SU-DHL-6 (cell line): ENCODE data around the gene ADAD2.

ENCODE experiments used
- H2AFZ ChIP-seq: fragments of 200-600 bp; sonication (generic); 2 replicates; pipeline ENCODE4 v1.6.1; 2014; ENCODE audit warnings: low read depth, mild to moderate bottlenecking, moderate library complexity, mixed read lengths, antibody characterized with exemption, low read length; ENCODE audit not compliant: severe bottlenecking
- H3F3A ChIP-seq: fragments of 200-600 bp; shearing (Covaris generic); 2 replicates; pipeline ENCODE4 v1.6.0; 2016; ENCODE audit warnings: antibody characterized with exemption, mild to moderate bottlenecking; ENCODE audit not compliant: insufficient read depth
- H3K27ac ChIP-seq: fragments of 200-600 bp; sonication (generic); 2 replicates; pipeline ENCODE4 v1.5.1; 2016; ENCODE audit warnings: low read depth, mild to moderate bottlenecking, low read length, moderate library complexity, mixed read lengths
- H3K27me3 ChIP-seq: fragments of 200-600 bp; sonication (generic), shearing (Covaris generic); 2 replicates; pipeline ENCODE4 v1.6.0; 2014; ENCODE audit warnings: mild to moderate bottlenecking, low read length
- H3K36me3 ChIP-seq: fragments of 200-600 bp; sonication (generic); 2 replicates; pipeline ENCODE4 v1.6.1; 2014; ENCODE audit warnings: mild to moderate bottlenecking, low read length, mixed read lengths
- H3K4me2 ChIP-seq: fragments of 300-600, 200-600 bp; shearing (Covaris generic), sonication (generic); 2 replicates; pipeline ENCODE4 v1.6.0; 2014; ENCODE audit warnings: low read length, low read depth, mild to moderate bottlenecking; ENCODE audit not compliant: poor library complexity, severe bottlenecking
- H3K4me3 ChIP-seq: fragments of 200-600 bp; sonication (generic); 2 replicates; pipeline ENCODE4 v1.5.1; 2014; ENCODE audit warnings: antibody characterized with exemption, low read length, mild to moderate bottlenecking, mixed read lengths; ENCODE audit not compliant: insufficient read depth, poor library complexity, severe bottlenecking
- H3K79me2 ChIP-seq: fragments of 200-600 bp; sonication (generic); 2 replicates; pipeline ENCODE4 v1.6.1; 2014; ENCODE audit warnings: mild to moderate bottlenecking, low read length, moderate library complexity; ENCODE audit not compliant: insufficient read depth
- H3K9ac ChIP-seq: fragments of 200-600 bp; sonication (generic); 2 replicates; pipeline ENCODE4 v1.7.0; 2014; ENCODE audit warnings: mild to moderate bottlenecking, low read length
- H3K9me2 ChIP-seq: fragments of 200-600 bp; sonication (generic); replicated peaks from 2 replicates; pipeline ENCODE4 v1.6.1; 2014; ENCODE audit warnings: low read length; ENCODE audit not compliant: insufficient read depth
- H3K9me3 ChIP-seq: fragments of 200-600 bp; sonication (generic); 2 replicates; pipeline ENCODE4 v1.6.1; 2014; ENCODE audit warnings: low read length, mixed read lengths; ENCODE audit not compliant: insufficient read depth
- H4K20me1 ChIP-seq: fragments of 200-600 bp; sonication (generic); 2 replicates; pipeline ENCODE4 v1.6.1; 2014; ENCODE audit warnings: low read depth, mild to moderate bottlenecking, antibody characterized with exemption, low read length, moderate library complexity, mixed read lengths
- CTCF ChIP-seq: fragments of 200-600 bp; sonication (generic); IDR thresholded peaks from one replicate; pipeline ENCODE4 v1.5.1; 2017; ENCODE audit warnings: antibody characterized with exemption, mild to moderate bottlenecking, low read length, moderate library complexity; ENCODE audit not compliant: insufficient read depth, poor library complexity, severe bottlenecking
- EZH2phosphoT487 ChIP-seq: fragments of 200-600 bp; sonication (generic), shearing (Covaris generic); conservative IDR thresholded peaks from 2 replicates; pipeline ENCODE4 v1.6.1; 2018; ENCODE audit warnings: mild to moderate bottlenecking, antibody characterized with exemption, low read length, moderate library complexity, mixed read lengths

Gene ADAD2

DNA sequence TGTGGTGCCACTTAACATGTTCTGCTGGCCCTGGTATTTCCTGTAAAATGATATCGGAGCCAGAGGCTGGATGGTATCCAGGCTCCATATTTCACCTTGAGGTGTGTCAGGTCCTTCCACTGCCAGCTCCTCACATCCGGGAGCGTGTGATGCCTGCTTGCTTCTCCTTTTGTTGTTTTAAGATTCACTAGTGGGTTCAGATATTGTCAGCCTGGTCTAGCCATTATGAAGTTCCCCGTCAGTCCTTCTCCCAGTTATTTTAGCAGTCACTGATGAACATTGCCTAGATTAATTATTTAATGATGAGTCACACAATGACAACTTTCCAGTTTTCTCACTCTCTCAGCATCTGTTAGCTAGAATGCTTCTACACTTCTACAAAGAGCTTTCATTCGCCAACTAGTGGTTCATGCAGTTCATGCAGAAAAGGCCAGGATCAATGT, 34.6 kb upstream of the ADAD2 start:
- Histone ChIP-seq H4K20me1 (no peaks in the 10 kb centered on the region), H3K27me3 (no peaks in the 10 kb centered on the region), H3K4me2 (no peak overlapping the region), H3K9me2 (no peaks in the 10 kb centered on the region), H2AFZ (no peak overlapping the region), H3K4me3 (no peak overlapping the region), H3K27ac (no peak overlapping the region), H3K9ac (no peak overlapping the region), H3K36me3 (no peaks in the 10 kb centered on the region), H3F3A (no peaks in the 10 kb centered on the region), H3K9me3 (no peaks in the 10 kb centered on the region), H3K79me2 (no peaks in the 10 kb centered on the region)
- TF ChIP-seq EZH2phosphoT487 (no peak), CTCF (no peak)

DNA sequence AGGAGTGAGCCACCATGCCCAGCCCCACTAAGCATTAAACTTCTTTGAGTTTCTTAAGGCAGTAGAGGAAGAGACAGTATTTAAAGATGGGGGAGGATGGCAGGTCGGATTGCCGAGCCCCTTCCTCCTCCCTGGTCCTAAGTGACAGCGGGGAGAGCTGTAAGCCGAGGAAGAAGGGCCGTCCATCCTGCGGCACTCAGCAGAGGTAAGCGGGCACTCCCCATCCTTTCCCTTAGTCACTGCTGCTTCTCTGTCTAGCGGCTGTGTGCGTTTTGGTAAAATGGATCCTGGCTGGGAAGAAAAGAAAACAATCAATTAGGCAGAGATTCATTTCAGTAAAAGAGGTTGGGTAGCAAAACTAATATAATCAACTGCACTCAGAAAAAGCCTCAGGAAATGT, 31.9 kb upstream of the ADAD2 start:
- no peaks in the 10 kb centered on the region for H3F3A ChIP-seq
- no peaks in the 10 kb centered on the region for H3K36me3 ChIP-seq
- no peaks in the 10 kb centered on the region for H4K20me1 ChIP-seq
- H3K4me3 ChIP-seq = no peak overlapping the region
- H3K4me2 ChIP-seq = no peak overlapping the region
- no peak overlapping the region for H2AFZ ChIP-seq
- no peaks in the 10 kb centered on the region for H3K79me2 ChIP-seq
- no peak overlapping the region for H3K9ac ChIP-seq
- no peaks in the 10 kb centered on the region for H3K9me2 ChIP-seq
- TF ChIP-seq EZH2phosphoT487 (no peak), CTCF (no peak)
- no peak overlapping the region for H3K27ac ChIP-seq
- no peaks in the 10 kb centered on the region for H3K9me3 ChIP-seq
- H3K27me3 ChIP-seq = no peaks in the 10 kb centered on the region

GRCh38 chr16:84159800-84160199, 31.2 kb upstream of the ADAD2 start:
- H3K9me3 ChIP-seq = no peaks in the 10 kb centered on the region
- H3K4me2 ChIP-seq = no peak overlapping the region
- no peak overlapping the region for H2AFZ ChIP-seq
- H3K79me2 ChIP-seq = no peaks in the 10 kb centered on the region
- H4K20me1 ChIP-seq = no peaks in the 10 kb centered on the region
- no peak overlapping the region for H3K27ac ChIP-seq
- H3K9ac ChIP-seq = no peak overlapping the region
- H3K27me3 ChIP-seq = no peaks in the 10 kb centered on the region
- H3K9me2 ChIP-seq = no peaks in the 10 kb centered on the region
- H3K36me3 ChIP-seq = no peaks in the 10 kb centered on the region
- H3K4me3 ChIP-seq = no peak overlapping the region
- H3F3A ChIP-seq = no peaks in the 10 kb centered on the region
- no peak for TF ChIP-seq EZH2phosphoT487
- no peak for TF ChIP-seq CTCF

DNA sequence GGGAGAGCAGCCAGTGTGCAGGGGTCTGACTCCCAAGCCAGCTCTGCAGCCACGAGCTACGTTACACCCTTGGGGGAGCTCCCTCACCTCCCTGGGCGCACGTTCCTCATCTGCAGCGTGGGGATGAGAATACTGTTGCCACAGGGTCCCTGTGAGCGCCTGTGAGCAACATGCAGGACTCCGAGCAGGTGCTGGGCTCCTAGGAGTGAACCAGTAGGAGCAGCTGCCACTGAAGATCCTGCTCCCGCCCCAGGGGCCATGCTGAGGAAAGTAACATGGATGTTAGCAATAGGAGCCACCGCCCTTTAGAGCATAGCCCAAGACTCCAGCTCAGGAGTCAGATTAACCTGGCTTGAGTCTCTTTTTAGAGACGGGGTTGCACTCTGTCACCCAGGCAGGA, 29.9 kb upstream of the ADAD2 start:
- Histone ChIP-seq H3K27ac (no peak overlapping the region), H4K20me1 (no peaks in the 10 kb centered on the region), H3K27me3 (no peaks in the 10 kb centered on the region)

More for the DNA sequence above, 29.9 kb upstream of the ADAD2 start:
- no peaks in the 10 kb centered on the region for H3K36me3 ChIP-seq
- no peak overlapping the region for H3K4me2 ChIP-seq
- no peaks in the 10 kb centered on the region for H3F3A ChIP-seq
- H3K9me3 ChIP-seq = no peaks in the 10 kb centered on the region
- H3K79me2 ChIP-seq = no peaks in the 10 kb centered on the region
- H3K4me3 ChIP-seq = no peak overlapping the region
- no peak overlapping the region for H3K9ac ChIP-seq
- no peaks in the 10 kb centered on the region for H3K9me2 ChIP-seq
- TF ChIP-seq EZH2phosphoT487 (no peak), CTCF (no peak)
- no peak overlapping the region for H2AFZ ChIP-seq
